B cell (primary cell): ENCODE results near the gene GAST.

Source experiments
- CTCF ChIP-seq: fragments of 200-600 bp; IDR thresholded peaks from one replicate; pipeline ENCODE4 v1.8.0; 2022; ENCODE audit warnings: antibody characterized with exemption, mild to moderate bottlenecking
- EZH2 ChIP-seq: IDR thresholded peaks from 2 replicates; pipeline ENCODE4 v1.6.1; 2012; ENCODE audit warnings: borderline replicate concordance, low read depth, mild to moderate bottlenecking, moderate library complexity, low read length; ENCODE audit not compliant: insufficient read depth, poor library complexity, severe bottlenecking

GRCh38 chr17:41762391-41762790 lies 50.3 kb downstream of the GAST start:
- TF ChIP-seq EZH2: no peak
- TF ChIP-seq CTCF: no peak
